Ovary (tissue), 10 donors: ENCODE data around the gene CLIC1. TPM values are rescaled to one million over a fixed set of nuclear protein-coding genes. Genes with fewer than 3 reads are reported as not detected.
A peak's percentile ranks its signal among the peaks of the same experiment; 100 is the strongest.

Experiments
- DNase-seq, 5 donors: peaks; one replicate each; pipeline ENCODE4 v3.0.0-alpha.2; 2019 to 2020
- H3K27ac ChIP-seq, 2 donors: fragments of 200-600 bp; one replicate each; pipeline versions ENCODE4 v1.5.1 to v1.8.0; 2019 to 2022
- H3K27me3 ChIP-seq: fragments of 200-600 bp; one replicate; pipeline ENCODE4 v1.8.0; 2022
- H3K36me3 ChIP-seq: fragments of 200-600 bp; sonication (generic); one replicate; pipeline ENCODE4 v1.5.1; 2019
- H3K4me1 ChIP-seq: one replicate; pipeline ENCODE4 v1.8.1; 2013; ENCODE audit warnings: mild to moderate bottlenecking, moderate library complexity; ENCODE audit not compliant: insufficient read depth
- H3K4me3 ChIP-seq: fragments of 200-600 bp; sonication (generic); one replicate; pipeline ENCODE4 v1.5.1; 2017
- H3K9me3 ChIP-seq, 2 donors: fragments of 200-600 bp in 1 of 2; sonication (generic) in 1 of 2; one replicate each; pipeline versions ENCODE4 v1.5.1 to v1.8.1; 2013 to 2019; ENCODE audit warnings: mild to moderate bottlenecking in 1 of 2, moderate library complexity in 1 of 2
- EP300 ChIP-seq: sonication (generic); formaldehyde crosslinking; IDR thresholded peaks from one replicate; pipeline ENCODE4 v1.6.1; 2017; ENCODE audit warnings: antibody characterized with exemption
- POLR2A ChIP-seq: fragments of 450-650 bp; IDR thresholded peaks from one replicate; pipeline ENCODE4 v1.6.1; 2017; ENCODE audit warnings: antibody characterized with exemption, mild to moderate bottlenecking, moderate library complexity
- WGBS, 3 donors: extraction: QIAGEN DNeasy Blood & Tissue Kit in 1 of 3; methylation state at CpG; one replicate each; pipeline versions ENCODE4 v1.1.5 to v1.1.7; 2013 to 2017; 5-methylcytosine and 5-hydroxymethylcytosine counted together
- intact Hi-C, 4 donors: fragments of 100-400 bp; cut with DNase I; formaldehyde crosslinking; loops; one replicate each; pipeline versions ENCODE4 v1.11.0 to v1.15.1; 2022 to 2023
- long read RNA-seq, 3 donors: library from polyadenylated mRNA in 2 of 3; unstranded in 2 of 3; transcript quantifications; one replicate each; pipeline ENCODE4 v2.0.0 and lab custom pipeline, GENCODE V29; 2021 to 2026
- polyA plus RNA-seq, 2 donors: library from polyadenylated mRNA; stranded (reverse); fragments of 200-250 nt in 1 of 2; fragments of 350-450 nt in 1 of 2; fragmentation: Illumina TruSeq in 1 of 2; extraction: RNeasy Lipid Tissue Mini Kit (QIAGEN cat#74804) in 1 of 2; gene quantifications; one replicate each; pipeline ENCODE4 v1.2.3, GENCODE V29; 2013 to 2014
- total RNA-seq, 7 donors: library from RNA; depleted of rRNA in 2 of 7; stranded (reverse); fragments of >200 nt in 2 of 7; fragmentation: NEBNext Ultra II Directional in 3 of 7; extraction: Animal tissue kit (Norgen Biotek cat#: 25700) in 3 of 7; gene quantifications; one replicate each; pipeline versions ENCODE4 v1.1.0 to v1.2.4, GENCODE V29; 2016 to 2023
- TF ChIP-seq, protein P1 (sequence below), 3 donors: fragments of 450-650 bp in 2 of 3; fragments of 200-600 bp in 1 of 3; IDR thresholded peaks; one replicate each; pipeline versions ENCODE4 v1.5.1 to v1.8.0; 2016 to 2022; ENCODE audit warnings: antibody characterized with exemption in 3 of 3, mild to moderate bottlenecking in 1 of 3
- donor health status: DM: no; HTN: no; CAD: no; lungs with moderate emphysema.
- donor health status: DM: no; HTN: no; CAD: no.
- donor health status: Bipolar disorder and iron deficiency.
- donor health status: DM: yes; HTN: yes; CAD: no.
- donor health status: DM: no; HTN: no; CAD: no.
- donor health status: DM: yes; HTN: yes; CAD: no.

The CLIC1 gene
- 100 to 1,000 TPM; 128 to 208 (median 184) TPM for total RNA-seq
- polyA plus RNA-seq, result 100 to 1,000 TPM; 199 to 473 TPM
- long read RNA-seq, donor 1, transcript CLIC1-210 (7 exons, 1,098 nt), result minor isoform, 7 of 457 reads
- long read RNA-seq, donor 1, transcript CLIC1-208 (6 exons, 1,254 nt), result major isoform, 444 of 457 reads
- long read RNA-seq, donor 1, partial matches to known transcripts, result 6 of 457 reads
- long read RNA-seq, donor 1, other reads (novel, unspliced or antisense), result 0 of 457 reads
- long read RNA-seq, donor 2, transcript CLIC1-208 (6 exons, 1,254 nt), result major isoform, 33 of 114 reads
- long read RNA-seq, donor 2, partial matches to known transcripts, result 72 of 114 reads
- long read RNA-seq, donor 2, other reads (novel, unspliced or antisense), result 6 of 114 reads
- long read RNA-seq, donor 3, transcript CLIC1-208 (6 exons, 1,254 nt), result major isoform, 198 of 211 reads
- long read RNA-seq, donor 3, partial matches to known transcripts, result 11 of 211 reads
- long read RNA-seq, donor 3, other reads (novel, unspliced or antisense), result 0 of 211 reads

DNA sequence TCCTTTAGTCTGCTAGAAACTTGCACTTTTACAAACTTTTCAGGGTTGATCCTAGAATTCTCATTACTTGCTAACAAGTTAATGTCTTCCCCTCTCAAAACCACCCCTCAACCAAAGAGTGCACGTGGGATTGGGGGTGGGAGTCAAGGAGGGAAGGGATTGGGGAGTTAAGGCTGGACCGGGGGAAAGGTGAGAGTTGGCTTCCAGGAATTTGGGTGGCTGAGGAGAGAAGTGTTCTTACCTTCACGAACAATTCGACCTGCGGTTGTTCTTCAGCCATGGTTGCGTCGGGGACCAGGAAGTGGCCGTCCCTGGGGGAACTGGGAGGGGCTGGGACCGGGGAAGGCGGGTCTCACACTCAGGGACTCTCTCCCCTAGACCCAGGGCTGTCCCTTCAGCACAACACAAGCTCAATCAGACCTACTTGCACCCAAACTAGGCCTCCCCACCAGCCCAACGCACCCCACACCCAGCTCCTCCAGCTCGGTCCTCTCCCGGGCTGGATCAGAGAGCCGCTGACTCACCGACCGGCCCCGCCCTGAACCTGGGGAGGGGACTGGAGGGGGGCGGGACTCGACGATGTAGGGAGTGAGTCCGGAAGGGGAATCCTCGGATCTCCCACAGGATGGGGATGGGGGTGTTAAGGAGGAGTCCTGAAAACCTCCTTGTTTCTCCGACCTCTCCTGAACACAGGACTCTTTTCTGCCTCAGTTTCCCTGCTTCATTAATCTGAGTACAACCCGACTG lies at the start of gene CLIC1:
Gene CLIC1, minus strand, starts transcription at position 510 of the 747 bp plus-strand sequence. Its CDS starts 230 bp downstream, at position 280.
- intact Hi-C loops, result loop anchor here in 3 of 4 donors (5.0 to 10.0 kb wide), 3 partner anchors 59 to 99 kb away; partner anchors contain the start of gene VARS1 (in 1 of the 3)
- H3K4me1 ChIP-seq, result peaks cover 12% of the 10 kb centered on the region

GRCh38 chr6:31785475-31785874 lies 49.1 kb upstream of the CLIC1 start:
- intact Hi-C loops, result no loop called here
- Histone ChIP-seq H3K4me3 (no peak overlapping the region), H3K27me3 (no peaks in the 10 kb centered on the region), H3K4me1 (no peaks in the 10 kb centered on the region), H3K36me3 (no peaks in the 10 kb centered on the region), H3K27ac (no peak overlapping the region), H3K9me3 (no peaks in the 10 kb centered on the region)
- TF ChIP-seq, protein P1, sequence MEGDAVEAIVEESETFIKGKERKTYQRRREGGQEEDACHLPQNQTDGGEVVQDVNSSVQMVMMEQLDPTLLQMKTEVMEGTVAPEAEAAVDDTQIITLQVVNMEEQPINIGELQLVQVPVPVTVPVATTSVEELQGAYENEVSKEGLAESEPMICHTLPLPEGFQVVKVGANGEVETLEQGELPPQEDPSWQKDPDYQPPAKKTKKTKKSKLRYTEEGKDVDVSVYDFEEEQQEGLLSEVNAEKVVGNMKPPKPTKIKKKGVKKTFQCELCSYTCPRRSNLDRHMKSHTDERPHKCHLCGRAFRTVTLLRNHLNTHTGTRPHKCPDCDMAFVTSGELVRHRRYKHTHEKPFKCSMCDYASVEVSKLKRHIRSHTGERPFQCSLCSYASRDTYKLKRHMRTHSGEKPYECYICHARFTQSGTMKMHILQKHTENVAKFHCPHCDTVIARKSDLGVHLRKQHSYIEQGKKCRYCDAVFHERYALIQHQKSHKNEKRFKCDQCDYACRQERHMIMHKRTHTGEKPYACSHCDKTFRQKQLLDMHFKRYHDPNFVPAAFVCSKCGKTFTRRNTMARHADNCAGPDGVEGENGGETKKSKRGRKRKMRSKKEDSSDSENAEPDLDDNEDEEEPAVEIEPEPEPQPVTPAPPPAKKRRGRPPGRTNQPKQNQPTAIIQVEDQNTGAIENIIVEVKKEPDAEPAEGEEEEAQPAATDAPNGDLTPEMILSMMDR (IDR thresholded peaks at IDR 0.05), result no peak
- TF ChIP-seq POLR2A, result no peak
- TF ChIP-seq EP300, result no peak
- DNase-seq, result no peak
- WGBS, 3 donors, result 93 to 96% (median 94%) methylated on average over 11 of the region's 11 CpGs

More for the DNA sequence above, at the start of gene CLIC1:
- no peaks in the 10 kb centered on the region for H3K36me3 ChIP-seq
- 0 to 1% (median 1%) methylated on average over 24 of the region's 24 CpGs for WGBS, 3 donors
- TF ChIP-seq, protein P1 (IDR thresholded peaks at IDR 0.05), result no peak
- TF ChIP-seq EP300 (no peak), POLR2A (peak; percentile 97)
- H3K4me3 ChIP-seq, result peak within 1 kb of the TSS; percentile 63
- no peaks in the 10 kb centered on the region for H3K27me3 ChIP-seq
- peak; percentile 87 to 93 (median 89) for DNase-seq
- no peaks in the 10 kb centered on the region for H3K9me3 ChIP-seq
- H3K27ac ChIP-seq, result peak within 1 kb of the TSS; percentile 83 to 90

DNA sequence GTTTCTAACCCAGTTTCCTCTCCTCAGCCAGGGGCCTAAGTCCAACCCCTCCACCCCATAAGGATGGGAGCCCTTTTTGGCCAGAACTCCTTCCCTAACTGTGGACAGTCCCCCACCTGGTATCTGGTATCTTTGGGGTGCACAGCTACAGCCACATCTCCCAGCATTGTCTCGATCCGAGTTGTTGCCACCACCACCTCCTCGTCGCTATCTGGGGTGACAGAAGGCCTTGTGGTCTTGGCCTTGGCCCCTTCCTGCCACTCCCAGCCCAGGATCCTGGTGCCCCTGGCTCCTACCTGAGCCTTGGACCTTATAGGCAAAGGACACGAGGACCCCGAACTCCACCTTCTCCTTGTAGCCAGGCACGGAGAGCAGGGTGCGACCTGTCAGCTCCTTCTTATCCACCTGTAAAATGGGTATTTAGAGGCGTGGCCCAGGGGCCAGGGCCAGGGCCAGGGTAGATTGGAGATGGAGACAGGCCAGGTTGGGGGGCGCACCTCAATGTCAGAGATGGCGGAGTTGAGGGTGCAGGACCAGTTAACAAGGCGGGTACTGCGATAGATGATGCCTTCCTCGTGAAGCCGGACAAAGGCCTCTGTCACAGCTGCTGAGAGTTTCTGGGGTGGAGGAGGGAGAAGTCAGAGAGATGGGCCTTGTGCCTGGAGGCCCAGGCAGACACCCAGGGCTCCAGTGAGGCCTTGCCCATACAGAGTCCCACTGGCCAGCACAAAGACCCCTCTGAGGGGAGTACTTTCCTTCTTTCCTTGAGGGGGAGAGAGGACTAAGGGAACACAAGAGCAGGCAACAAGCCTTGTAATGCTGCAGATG lies 48.0 kb upstream of the CLIC1 start:
- no peak for TF ChIP-seq POLR2A
- no peak for TF ChIP-seq EP300
- TF ChIP-seq, protein P1 (IDR thresholded peaks at IDR 0.05), result no peak
- no peak for DNase-seq
- intact Hi-C loops, result loop anchor here in 1 of 4 donors (5.0 kb wide), 1 partner anchor 42 kb away; the partner anchor contains the start of gene MSH5
- Histone ChIP-seq H3K4me3 (no peak overlapping the region), H3K27me3 (no peaks in the 10 kb centered on the region), H3K9me3 (no peaks in the 10 kb centered on the region), H3K27ac (no peak overlapping the region), H3K4me1 (no peaks in the 10 kb centered on the region), H3K36me3 (no peaks in the 10 kb centered on the region)
- WGBS, 3 donors, result 91 to 94% (median 92%) methylated on average over 15 of the region's 15 CpGs
